PC-9 (cell line): ENCODE results near the gene ASTN2. TPM values are rescaled to one million over a fixed set of nuclear protein-coding genes. Genes with fewer than 3 reads are reported as not detected.

ENCODE experiments used
- BruUV-seq: library from RNA; stranded (reverse); fragments of 400-500 nt; replicated peaks from 2 replicates; lab custom pipeline; 2021; lab: Mats Ljungman, UMichigan
- CTCF ChIA-PET: fragments of 300-600 bp; sonication (Branson Sonifier 250); formaldehyde crosslinking; loops from one replicate; lab custom pipeline; 2022; ENCODE audit warnings: antibody characterized with exemption; lab: Charles Lee
- POLR2A ChIA-PET: fragments of 300-600 bp; sonication (Branson Sonifier 250); formaldehyde crosslinking; loops from one replicate; lab custom pipeline; 2022; ENCODE audit warnings: antibody characterized with exemption; ENCODE audit not compliant: unreplicated experiment; lab: Charles Lee
- DNase-seq, 2 experiments: peaks; one replicate each; pipeline versions ENCODE4 v3.0.0 to v3.0.0-alpha.2; 2015 to 2022; ENCODE audit warnings: mixed read lengths in 1 of 2
- H2AFZ ChIP-seq: fragments of 200-600 bp; sonication (generic); 2 replicates; pipeline ENCODE4 v1.8.1; 2017; ENCODE audit warnings: antibody characterized with exemption
- H3F3A ChIP-seq: fragments of 200-600 bp; sonication (generic); 2 replicates; pipeline ENCODE4 v1.8.1; 2017; ENCODE audit warnings: antibody characterized with exemption, mild to moderate bottlenecking, low read depth; ENCODE audit not compliant: insufficient read depth
- H3K27ac ChIP-seq: fragments of 200-600 bp; sonication (generic); 2 replicates; pipeline ENCODE4 v1.6.1; 2016; ENCODE audit warnings: mixed run types
- H3K27me3 ChIP-seq: fragments of 200-600 bp; sonication (generic); 2 replicates; pipeline ENCODE4 v1.6.1; 2016; ENCODE audit warnings: low read depth, mixed run types; ENCODE audit not compliant: insufficient read depth
- H3K36me3 ChIP-seq: fragments of 200-600 bp; sonication (generic); 2 replicates; pipeline ENCODE4 v1.6.1; 2016; ENCODE audit warnings: low read depth, mixed run types
- H3K4me1 ChIP-seq: fragments of 200-600 bp; sonication (generic); replicated peaks from 2 replicates; pipeline ENCODE4 v1.6.1; 2016; ENCODE audit warnings: mixed run types; ENCODE audit not compliant: insufficient read depth
- H3K4me2 ChIP-seq: fragments of 200-600 bp; sonication (generic); 2 replicates; pipeline ENCODE4 v1.6.1; 2017; ENCODE audit warnings: mixed run types
- H3K4me3 ChIP-seq: fragments of 200-600 bp; sonication (generic); 2 replicates; pipeline ENCODE4 v1.6.1; 2016; ENCODE audit warnings: mixed run types
- H3K79me2 ChIP-seq: fragments of 200-600 bp; sonication (generic); 2 replicates; pipeline ENCODE4 v1.6.1; 2017; ENCODE audit warnings: low read depth, mixed run types
- H3K9me2 ChIP-seq: fragments of 200-600 bp; sonication (generic); 2 replicates; pipeline ENCODE4 v1.8.1; 2017; ENCODE audit warnings: mild to moderate bottlenecking; ENCODE audit not compliant: insufficient read depth
- H3K9me3 ChIP-seq: fragments of 200-600 bp; sonication (generic); 2 replicates; pipeline ENCODE4 v1.8.1; 2016; ENCODE audit warnings: low read depth; ENCODE audit not compliant: insufficient read depth
- H4K20me1 ChIP-seq: fragments of 200-600 bp; sonication (generic); 2 replicates; pipeline ENCODE4 v1.8.1; 2017; ENCODE audit not compliant: insufficient read depth
- CTCF ChIP-seq: fragments of 200-600 bp; sonication (generic); conservative IDR thresholded peaks from 2 replicates; pipeline ENCODE4 v1.6.1; 2017; ENCODE audit warnings: mixed run types, antibody characterized with exemption, mild to moderate bottlenecking, moderate library complexity
- EZH2 ChIP-seq: fragments of 200-600 bp; sonication (generic); IDR thresholded peaks from 2 replicates; pipeline ENCODE4 v1.8.0; 2017; ENCODE audit warnings: antibody characterized with exemption, low read depth
- intact Hi-C: fragments of 100-400 bp; cut with micrococcal nuclease; formaldehyde crosslinking; loops from one replicate; pipeline ENCODE4 v1.10.0; 2022; ENCODE audit not compliant: unreplicated experiment
- total RNA-seq: library from RNA; stranded (reverse); gene quantifications from 2 replicates; pipeline ENCODE4 v1.2.3, GENCODE V29; 2021

ASTN2 gene
- total RNA-seq, 1 experiment from 2014 or later: 6.2 TPM

- Histone ChIP-seq H3K79me2 (no peaks in the 10 kb centered on the region), H3K4me3 (no peak overlapping the region), H3K27me3 (no peaks in the 10 kb centered on the region), H3K9me3 (no peaks in the 10 kb centered on the region), H3K27ac (no peak overlapping the region), H3K4me2 (no peak overlapping the region), H4K20me1 (no peaks in the 10 kb centered on the region), H3K36me3 (no peaks in the 10 kb centered on the region), H3K9me2 (no peaks in the 10 kb centered on the region; the same call in 1 of the 2 replicates), H3F3A (no peaks in the 10 kb centered on the region), H3K4me1 (0 out of 2 replicates have a peak, but pooled peaks cover 5% of the 10 kb centered on the region), H2AFZ (no peak overlapping the region)
- TF ChIP-seq CTCF: no peak
- no peak for TF ChIP-seq EZH2
- no TSS peak for BruUV-seq
- ChIA-PET CTCF (no interaction called here), POLR2A (no interaction called here)
- intact Hi-C loops: no loop called here
- DNase-seq: no peak
These were observed 599.0 kb downstream of the ASTN2 start for GRCh38 chr9:116815835-116816234.

GRCh38 chr9:116813031-116813300 lies 601.9 kb downstream of the ASTN2 start:
- H3K36me3 ChIP-seq: no peaks in the 10 kb centered on the region
- no peak overlapping the region for H3K4me3 ChIP-seq
- H4K20me1 ChIP-seq: no peaks in the 10 kb centered on the region
- no peaks in the 10 kb centered on the region; the same call in 1 of the 2 replicates for H3K9me2 ChIP-seq
- POLR2A ChIA-PET: no interaction called here
- no peak overlapping the region for H3K27ac ChIP-seq
- H3K79me2 ChIP-seq: no peaks in the 10 kb centered on the region
- H3K4me2 ChIP-seq: no peak overlapping the region
- H3F3A ChIP-seq: no peaks in the 10 kb centered on the region
- TF ChIP-seq EZH2 (no peak), CTCF (no peak)
- H2AFZ ChIP-seq: no peak overlapping the region
- intact Hi-C loops: no loop called here
- DNase-seq: no peak
- 0 out of 2 replicates have a peak, but pooled peaks cover 5% of the 10 kb centered on the region for H3K4me1 ChIP-seq
- no peaks in the 10 kb centered on the region for H3K27me3 ChIP-seq
- BruUV-seq: no TSS peak
- H3K9me3 ChIP-seq: no peaks in the 10 kb centered on the region
- CTCF ChIA-PET: no interaction called here

- no TSS peak for BruUV-seq
- H3K79me2 ChIP-seq: no peaks in the 10 kb centered on the region
- no peaks in the 10 kb centered on the region for H3K9me3 ChIP-seq
- no peak overlapping the region for H2AFZ ChIP-seq
- no peaks in the 10 kb centered on the region for H3K36me3 ChIP-seq
- no peaks in the 10 kb centered on the region; the same call in 1 of the 2 replicates for H3K9me2 ChIP-seq
- ChIA-PET POLR2A (no interaction called here), CTCF (interaction anchor here (0.5 kb wide), 1 partner anchor 870 kb away, joined by 12 read pairs; no protein-coding TSS in a partner anchor)
- no peaks in the 10 kb centered on the region for H4K20me1 ChIP-seq
- intact Hi-C loops: no loop called here
- H3K4me2 ChIP-seq: no peak overlapping the region
- DNase-seq: no peak
- no peak for TF ChIP-seq EZH2
- TF ChIP-seq CTCF: no peak
- H3K27me3 ChIP-seq: no peaks in the 10 kb centered on the region
- no peak overlapping the region for H3K4me3 ChIP-seq
- H3F3A ChIP-seq: no peaks in the 10 kb centered on the region
- H3K4me1 ChIP-seq: 0 out of 2 replicates have a peak, but pooled peaks cover 5% of the 10 kb centered on the region
- H3K27ac ChIP-seq: no peak overlapping the region
These were observed 602.4 kb downstream of the ASTN2 start for GRCh38 chr9:116812231-116813030.
